Right cardiac atrium (tissue), 5 donors: ENCODE measurements around the gene PSMD8. TPM values are rescaled to one million over a fixed set of nuclear protein-coding genes. Genes with fewer than 3 reads are reported as not detected.
"Not testable (repeated sequence)": the region's sequence is repeated elsewhere in the genome, so short reads cannot be mapped to it uniquely, and the experiment has no call there.

Source experiments
- ATAC-seq, 2 donors: fragments of 200-7000 bp; cut with Tn5 transposase; one replicate each; pipeline versions ENCODE4 v1.8.0 to v1.9.1; 2020; ENCODE audit warnings: moderate library complexity in 2 of 2, mild to moderate bottlenecking in 1 of 2
- DNase-seq, 3 donors: peaks; one replicate each; pipeline ENCODE4 v3.0.0-alpha.2; 2020
- H3K27ac ChIP-seq: one replicate; pipeline ENCODE4 v1.5.1; 2013; ENCODE audit warnings: mild to moderate bottlenecking, low read length, control low read depth, moderate library complexity
- H3K27me3 ChIP-seq: one replicate; pipeline ENCODE4 v1.6.1; 2013; ENCODE audit not compliant: control insufficient read depth, insufficient read depth
- H3K4me1 ChIP-seq: one replicate; pipeline ENCODE4 v1.6.1; 2013; ENCODE audit warnings: low read length; ENCODE audit not compliant: control insufficient read depth, insufficient read depth
- H3K4me3 ChIP-seq: one replicate; pipeline ENCODE4 v1.5.1; 2013; ENCODE audit warnings: low read length, control low read depth
- H3K9me3 ChIP-seq: one replicate; pipeline ENCODE4 v1.6.1; 2013; ENCODE audit warnings: low read length; ENCODE audit not compliant: control insufficient read depth
- WGBS: extraction: QIAGEN DNeasy Blood & Tissue Kit; methylation state at CpG from one replicate; pipeline ENCODE4 v1.1.7; 2013; 5-methylcytosine and 5-hydroxymethylcytosine counted together
- intact Hi-C, 4 donors: fragments of 100-400 bp; cut with DNase I; formaldehyde crosslinking; loops; one replicate each; pipeline versions ENCODE4 v1.11.0 to v1.14.0; 2022 to 2023
- polyA plus RNA-seq: library from polyadenylated mRNA; stranded (reverse); fragments of 200-250 nt; gene quantifications from one replicate; pipeline ENCODE4 v1.2.3, GENCODE V29; 2013
- total RNA-seq, 4 donors: library from RNA; stranded (reverse); fragmentation: NEBNext Ultra II Directional; extraction: Animal tissue kit (Norgen Biotek cat#: 25700); gene quantifications; one replicate each; pipeline ENCODE4 v1.2.1, GENCODE V29; 2021
- donor health status: healthy with polysubstance abuse.
- donor health status: DM: no; HTN: yes; CAD: no.
- donor health status: DM: no; HTN: no; CAD: no.
- donor health status: DM: no; HTN: yes; CAD: no; lungs with severe emphysema.
- donor health status: DM: yes; HTN: yes; CAD: no.

The PSMD8 gene
- total and polyA plus RNA-seq, 5 donors = 223 to 311 (median 255) TPM

GRCh38 chr19:38427035-38427677, 52.8 kb downstream of the PSMD8 start:
- H3K27ac ChIP-seq, DNase-seq, H3K27me3 ChIP-seq, H3K9me3 ChIP-seq, ATAC-seq, H3K4me3 ChIP-seq, intact Hi-C loops, H3K4me1 ChIP-seq: not testable (repeated sequence)
- 74% methylated on average over 16 of the region's 17 CpGs for WGBS

GRCh38 chr19:38429055-38429810, 54.9 kb downstream of the PSMD8 start:
- ATAC-seq = no peak
- no peak overlapping the region for H3K4me3 ChIP-seq
- no peaks in the 10 kb centered on the region for H3K27me3 ChIP-seq
- intact Hi-C loops = no loop called here
- no peaks in the 10 kb centered on the region for H3K9me3 ChIP-seq
- H3K27ac ChIP-seq = no peak overlapping the region
- no peak for DNase-seq
- whole genome bisulfite sequencing = 63% methylated on average over 14 of the region's 14 CpGs
- H3K4me1 ChIP-seq = no peaks in the 10 kb centered on the region

- no peak for DNase-seq
- no peak for ATAC-seq
- no peaks in the 10 kb centered on the region for H3K27me3 ChIP-seq
- WGBS = 80% methylated on average over 2 of the region's 2 CpGs
- H3K9me3 ChIP-seq = no peaks in the 10 kb centered on the region
- H3K27ac ChIP-seq = no peak overlapping the region
- H3K4me1 ChIP-seq = no peaks in the 10 kb centered on the region
- no peak overlapping the region for H3K4me3 ChIP-seq
- intact Hi-C loops = no loop called here
Observed at GRCh38 chr19:38429811-38430156, 55.4 kb downstream of the PSMD8 start.

- DNase-seq (no peak), ATAC-seq (no peak)
- intact Hi-C loops = no loop called here
- WGBS = 87% methylated on average over 7 of the region's 7 CpGs
- no peaks in the 10 kb centered on the region for H3K4me1 ChIP-seq
- no peaks in the 10 kb centered on the region for H3K9me3 ChIP-seq
- H3K4me3 ChIP-seq = no peak overlapping the region
- H3K27ac ChIP-seq = no peak overlapping the region
- no peaks in the 10 kb centered on the region for H3K27me3 ChIP-seq
Observed at GRCh38 chr19:38430931-38431330, 56.6 kb downstream of the PSMD8 start.

- intact Hi-C loops = no loop called here
- Histone ChIP-seq H3K4me1 (no peaks in the 10 kb centered on the region), H3K9me3 (no peaks in the 10 kb centered on the region), H3K27ac (no peak within 1 kb of the TSS), H3K4me3 (no peak within 1 kb of the TSS), H3K27me3 (no peaks in the 10 kb centered on the region)
- 14% methylated on average over 20 of the region's 20 CpGs for WGBS
- peak; percentile 69 to 82 (median 81) for DNase-seq
- ATAC-seq = peak; percentile 82 to 90
Observed at GRCh38 chr19:38433268-38433733, 58.9 kb downstream of the PSMD8 start, which contains the start of gene RYR1. Gene RYR1 (plus strand): TSS chr19:38433691. CDS start chr19:38433830, 139 bp downstream.

Other genes starting within 250 kb of the PSMD8 start
- under 1 TPM in 1 of 4 donors, not detected in 3; 0.36 TPM for gene DPF1, start 150.3 kb upstream of the PSMD8 start, total RNA-seq
- 0.09 TPM for gene DPF1, start 150.3 kb upstream of the PSMD8 start, polyA plus RNA-seq
- 10 to 100 TPM; 13.3 to 29.0 (median 21.7) TPM for gene PPP1R14A, start 118.2 kb upstream of the PSMD8 start, total RNA-seq
- 51.1 TPM for gene PPP1R14A, start 118.2 kb upstream of the PSMD8 start, polyA plus RNA-seq
- gene SPINT2, start 110.0 kb upstream of the PSMD8 start, total RNA-seq = 10 to 100 TPM in 3 of 4 donors, 1 to 10 TPM in 1; 9.0 to 16.6 (median 12.2) TPM
- gene SPINT2, start 110.0 kb upstream of the PSMD8 start, polyA plus RNA-seq = 5.7 TPM
- under 1 TPM in 2 of 4 donors, not detected in 2; 0.57 to 0.89 TPM for gene C19orf33, start 70.3 kb upstream of the PSMD8 start, total RNA-seq
- 4.3 TPM for gene C19orf33, start 70.3 kb upstream of the PSMD8 start, polyA plus RNA-seq
- gene YIF1B, start 58.6 kb upstream of the PSMD8 start, total RNA-seq = 10 to 100 TPM; 15.9 to 24.4 (median 19.9) TPM
- 25.7 TPM for gene YIF1B, start 58.6 kb upstream of the PSMD8 start, polyA plus RNA-seq
- 1 to 10 TPM; 2.2 to 3.0 (median 2.8) TPM for gene KCNK6, start 54.7 kb upstream of the PSMD8 start, total RNA-seq
- gene KCNK6, start 54.7 kb upstream of the PSMD8 start, polyA plus RNA-seq = 2.4 TPM
- gene CATSPERG, start 38.7 kb upstream of the PSMD8 start, total RNA-seq = 1 to 10 TPM; 1.2 to 2.0 (median 1.6) TPM
- gene CATSPERG, start 38.7 kb upstream of the PSMD8 start, polyA plus RNA-seq = 1.4 TPM
- gene GGN, start 13.5 kb downstream of the PSMD8 start, total RNA-seq = 1 to 10 TPM in 1 of 4 donors, under 1 TPM in 3; 0.09 to 1.3 (median 0.63) TPM
- 0.11 TPM for gene GGN, start 13.5 kb downstream of the PSMD8 start, polyA plus RNA-seq
- 1 to 10 TPM in 1 of 4 donors, under 1 TPM in 3; 0.26 to 2.3 (median 0.63) TPM for gene SPRED3, start 14.1 kb downstream of the PSMD8 start, total RNA-seq
- gene SPRED3, start 14.1 kb downstream of the PSMD8 start, polyA plus RNA-seq = 0.27 TPM
- 10 to 100 TPM; 10.4 to 16.7 (median 13.6) TPM for gene FAM98C, start 28.5 kb downstream of the PSMD8 start, total RNA-seq
- gene FAM98C, start 28.5 kb downstream of the PSMD8 start, polyA plus RNA-seq = 10.3 TPM
- gene RASGRP4, start 51.6 kb downstream of the PSMD8 start, total RNA-seq = 1 to 10 TPM; 1.3 to 3.2 (median 1.8) TPM
- gene RASGRP4, start 51.6 kb downstream of the PSMD8 start, polyA plus RNA-seq = 0.81 TPM
- 1 to 10 TPM in 3 of 4 donors, under 1 TPM in 1; 0.80 to 1.6 (median 1.2) TPM for gene RYR1, start 59.1 kb downstream of the PSMD8 start, total RNA-seq
- 1.1 TPM for gene RYR1, start 59.1 kb downstream of the PSMD8 start, polyA plus RNA-seq
- 1 to 10 TPM; 1.0 to 4.4 (median 3.0) TPM for gene MAP4K1, start 243.4 kb downstream of the PSMD8 start, total RNA-seq
- gene MAP4K1, start 243.4 kb downstream of the PSMD8 start, polyA plus RNA-seq = 0.88 TPM
- 100 to 1,000 TPM; 477 to 576 (median 534) TPM for gene EIF3K, start 244.6 kb downstream of the PSMD8 start, total RNA-seq
- gene EIF3K, start 244.6 kb downstream of the PSMD8 start, polyA plus RNA-seq = 829 TPM